Activated CD8-positive, alpha-beta memory T cell treated with anti-CD3 and anti-CD28 coated beads for 1 hour (primary cell): ENCODE results near the gene ANTXR1.

Source experiments
- DNase-seq, 2 donors: peaks; one replicate each; pipeline ENCODE4 v3.0.0-alpha.2; 2020; ENCODE audit warnings: low read depth in 1 of 2; ENCODE audit errors: extremely low read depth in 1 of 2

The ANTXR1 gene

DNA sequence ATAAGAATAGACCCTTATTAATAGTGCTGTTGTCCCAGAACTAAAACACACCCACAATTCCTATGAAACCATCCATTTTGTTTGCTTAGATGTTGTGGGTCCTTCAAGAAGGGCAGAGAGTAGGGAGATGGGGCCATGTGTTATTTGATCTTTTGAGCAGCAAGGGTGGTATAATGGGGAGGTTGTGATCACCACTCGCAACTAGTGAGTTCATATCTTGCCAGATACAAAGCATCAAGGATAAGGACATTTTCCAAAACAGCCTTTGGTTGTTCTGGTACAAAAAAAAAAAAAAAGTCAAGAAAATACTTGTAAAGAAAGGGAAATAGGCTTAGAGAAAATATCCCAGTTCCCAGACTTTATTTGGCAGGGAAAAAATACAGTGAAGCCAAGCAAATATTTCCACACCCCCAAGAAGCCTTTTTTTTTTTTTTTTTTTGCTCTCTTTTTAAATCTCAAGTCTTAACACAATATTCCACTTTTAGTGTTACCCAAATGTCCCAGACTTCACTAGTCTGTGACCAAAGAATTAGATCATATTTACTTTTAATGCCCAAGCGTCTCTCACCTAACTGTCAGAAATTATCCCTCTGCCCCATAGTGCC, 54.1 kb downstream of the ANTXR1 start:
- no peak for DNase-seq

DNA sequence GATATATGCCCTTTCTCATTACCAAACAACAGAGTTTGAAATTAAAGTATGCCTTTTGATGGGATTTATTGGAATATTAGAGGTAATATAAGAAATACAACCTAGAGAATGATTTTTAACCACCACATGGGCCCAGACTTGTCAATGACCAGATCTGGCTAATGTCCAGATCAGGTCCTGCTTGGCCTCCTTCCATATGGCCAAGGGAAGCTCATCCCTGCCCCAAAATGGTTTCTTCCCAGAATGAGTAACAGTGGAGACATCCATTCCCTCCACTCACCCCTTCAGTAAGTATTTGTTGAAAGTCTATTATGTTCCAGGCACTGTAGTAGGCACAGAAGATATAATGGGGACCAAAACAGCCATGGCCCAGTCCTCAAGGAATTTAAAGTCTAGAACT, 54.9 kb downstream of the ANTXR1 start:
- no peak for DNase-seq

DNA sequence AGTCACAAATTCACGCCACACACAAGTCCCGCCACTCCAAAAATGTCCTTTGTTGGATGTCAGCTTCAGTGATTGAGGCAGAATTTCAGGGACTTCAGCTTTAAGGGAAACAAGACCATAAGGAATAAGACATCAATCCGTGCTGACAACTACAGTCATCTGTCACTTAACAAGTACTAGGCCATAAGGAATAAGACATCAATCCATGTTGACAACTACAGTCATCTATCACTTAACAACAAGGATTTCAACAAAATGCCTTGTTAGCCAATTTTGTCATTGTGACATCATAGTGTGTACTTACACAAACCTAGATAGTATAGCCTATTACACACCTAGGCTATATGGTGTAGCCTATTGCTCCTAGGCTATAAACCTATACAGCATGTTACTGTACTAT, 58.0 kb downstream of the ANTXR1 start:
- no peak for DNase-seq

DNA sequence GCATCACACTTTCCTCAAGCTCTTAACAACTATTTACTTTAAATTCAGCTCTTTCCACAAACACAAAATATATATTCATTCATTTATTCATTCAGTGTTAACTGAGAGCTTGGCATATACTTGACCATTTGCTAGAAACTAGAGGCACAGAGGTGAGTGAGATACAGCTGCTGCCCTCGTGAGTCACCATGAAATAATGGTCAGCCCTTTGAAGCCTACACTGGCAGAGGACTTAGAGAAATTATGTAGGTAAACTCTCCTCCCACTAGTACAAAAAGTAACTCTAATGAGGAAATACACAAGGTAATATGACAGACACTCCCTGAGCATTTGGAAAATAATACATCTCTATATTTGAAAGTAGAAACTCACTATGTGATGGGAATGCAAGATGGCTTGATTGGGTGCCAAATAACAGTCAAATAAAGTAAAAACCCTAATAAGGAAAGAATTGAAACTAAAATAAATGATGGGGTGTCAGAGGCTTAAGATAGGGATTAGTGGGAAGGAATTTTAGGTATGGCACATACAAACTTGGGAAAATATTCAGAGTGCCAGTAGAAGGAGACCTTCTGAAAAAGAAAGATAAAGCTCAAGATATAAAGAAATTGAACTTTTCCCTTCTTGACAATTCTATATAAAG, 61.1 kb downstream of the ANTXR1 start:
- DNase-seq, result no peak

DNA sequence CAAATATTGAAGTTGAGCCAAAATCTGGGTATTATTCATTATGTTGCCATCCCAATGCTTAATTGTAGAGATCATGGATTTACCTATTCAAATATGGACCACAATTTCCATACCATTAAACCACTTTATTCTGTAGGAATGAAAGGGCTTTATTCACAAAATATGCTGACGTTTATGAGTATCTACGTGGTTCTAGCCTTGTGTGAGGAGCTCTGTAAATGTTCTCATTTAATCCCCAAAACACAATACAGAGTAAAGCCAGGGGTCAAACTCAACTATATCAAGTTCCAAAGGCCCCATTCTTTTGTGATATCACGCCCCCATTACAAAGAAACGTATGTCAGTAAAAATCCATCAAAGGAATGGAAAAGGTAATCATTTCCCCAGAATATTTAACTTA, 61.9 kb downstream of the ANTXR1 start:
- DNase-seq, result no peak

DNA sequence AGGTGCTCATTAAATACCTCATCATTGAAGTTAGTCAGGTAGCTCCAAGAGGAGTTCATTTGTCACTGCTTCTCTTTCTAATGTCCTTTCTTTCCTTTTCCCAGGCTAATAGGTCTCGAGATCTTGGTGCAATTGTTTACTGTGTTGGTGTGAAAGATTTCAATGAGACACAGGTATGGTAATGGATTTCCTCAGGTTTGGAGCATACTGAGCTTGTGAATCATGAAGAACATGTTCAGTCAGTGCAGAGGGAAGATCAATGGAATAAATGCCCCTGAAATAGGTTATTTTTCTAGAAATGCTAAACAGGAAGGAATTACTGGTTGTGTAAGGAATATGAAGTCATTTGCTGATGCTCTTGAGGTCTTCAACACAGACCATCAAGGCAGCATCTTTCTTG, 62.5 kb downstream of the ANTXR1 start:
- DNase-seq, result no peak

DNA sequence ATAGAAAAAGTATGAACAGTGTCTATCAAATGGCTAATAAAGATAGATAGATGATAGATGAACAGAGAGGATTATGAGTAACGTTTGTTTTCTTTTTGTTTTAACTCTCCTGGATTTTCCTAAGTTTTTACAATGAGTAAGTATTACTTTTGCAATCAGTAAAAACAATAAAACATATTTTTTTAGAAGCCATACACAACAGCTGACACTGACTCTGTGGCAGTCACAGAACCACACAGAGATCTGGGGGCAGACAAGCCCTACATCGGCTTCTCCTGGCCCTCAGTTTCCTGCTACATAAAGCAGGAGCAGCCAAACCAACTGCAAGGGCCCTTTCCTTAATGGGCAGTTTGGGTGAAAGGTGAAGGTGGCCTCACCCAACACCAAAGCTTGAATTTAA, 63.6 kb downstream of the ANTXR1 start:
- DNase-seq, result no peak

DNA sequence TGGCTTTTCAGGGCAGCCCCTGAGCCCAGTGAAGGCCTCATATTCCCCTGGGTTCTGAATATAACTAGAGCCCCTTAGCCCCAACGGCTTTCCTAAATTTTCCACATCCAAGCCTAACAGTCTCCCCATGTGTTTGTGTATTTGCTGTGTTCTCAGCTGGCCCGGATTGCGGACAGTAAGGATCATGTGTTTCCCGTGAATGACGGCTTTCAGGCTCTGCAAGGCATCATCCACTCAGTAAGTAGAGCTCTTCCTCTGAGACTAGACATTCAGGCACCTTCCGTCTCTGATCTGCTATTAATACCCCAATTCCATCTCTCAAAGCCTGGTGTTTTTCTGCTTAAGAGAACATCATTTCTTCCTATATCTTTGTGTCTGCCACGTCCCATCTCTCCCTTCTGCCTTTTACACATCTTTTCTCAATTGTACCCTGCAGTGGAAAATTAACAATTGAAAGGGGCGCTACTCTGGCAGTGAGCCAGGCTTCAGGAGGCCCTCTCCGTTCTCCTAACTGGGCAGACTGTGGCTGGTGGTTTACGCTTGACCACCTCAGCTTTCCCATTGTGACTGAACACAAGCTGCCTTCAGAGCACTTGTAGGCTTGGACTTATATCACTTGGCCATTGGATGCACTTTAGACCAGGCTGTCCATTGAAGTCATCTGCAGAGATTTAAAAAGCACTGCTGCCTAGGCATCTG, 64.4 kb downstream of the ANTXR1 start:
- no peak for DNase-seq

DNA sequence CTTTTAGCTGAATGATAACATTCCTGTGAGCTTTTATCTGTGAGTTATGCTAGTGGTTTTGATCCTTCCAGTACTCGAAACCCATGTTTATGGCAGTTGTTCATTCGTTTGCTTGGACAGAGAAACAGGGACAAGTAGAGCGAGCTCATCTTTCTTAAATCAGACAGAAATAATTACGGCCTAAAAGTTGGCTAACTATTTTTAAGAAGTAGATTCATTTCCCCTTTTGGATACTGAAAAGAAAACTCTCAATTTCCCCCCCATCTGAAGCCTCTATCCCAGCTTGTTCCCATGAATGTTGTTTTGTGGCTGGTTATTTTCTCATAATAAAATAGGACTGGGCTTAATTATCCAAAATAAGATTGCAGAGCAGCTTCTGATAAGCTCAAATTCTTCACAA, 67.1 kb downstream of the ANTXR1 start:
- DNase-seq, result no peak

DNA sequence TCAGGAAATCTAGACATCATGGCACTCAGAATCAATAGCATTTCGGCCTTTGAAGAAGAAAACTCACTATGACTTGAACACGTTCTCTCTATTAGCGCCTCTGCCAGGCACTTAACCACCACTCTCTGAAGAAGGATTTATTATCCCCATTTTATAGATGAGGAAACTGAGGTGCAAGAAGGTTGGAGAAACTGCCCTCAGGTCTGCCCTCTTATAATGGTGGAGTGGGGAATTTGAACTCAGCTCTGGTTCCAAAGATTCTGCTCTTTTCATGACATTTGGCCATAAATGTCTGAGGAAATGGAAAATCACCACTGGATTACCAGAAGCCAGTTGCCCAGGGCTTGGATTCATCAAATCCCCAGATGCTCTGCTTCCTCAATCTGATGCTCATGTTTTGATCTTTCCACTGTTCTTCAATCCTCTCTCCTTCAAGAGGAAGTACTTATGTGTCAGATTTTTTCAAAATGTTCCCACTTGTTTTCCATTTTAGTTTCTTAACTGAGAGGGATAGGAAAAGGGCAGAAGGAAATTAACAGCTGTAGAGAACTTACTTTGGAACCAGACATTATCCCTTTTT, 68.1 kb downstream of the ANTXR1 start:
- DNase-seq, result no peak

DNA sequence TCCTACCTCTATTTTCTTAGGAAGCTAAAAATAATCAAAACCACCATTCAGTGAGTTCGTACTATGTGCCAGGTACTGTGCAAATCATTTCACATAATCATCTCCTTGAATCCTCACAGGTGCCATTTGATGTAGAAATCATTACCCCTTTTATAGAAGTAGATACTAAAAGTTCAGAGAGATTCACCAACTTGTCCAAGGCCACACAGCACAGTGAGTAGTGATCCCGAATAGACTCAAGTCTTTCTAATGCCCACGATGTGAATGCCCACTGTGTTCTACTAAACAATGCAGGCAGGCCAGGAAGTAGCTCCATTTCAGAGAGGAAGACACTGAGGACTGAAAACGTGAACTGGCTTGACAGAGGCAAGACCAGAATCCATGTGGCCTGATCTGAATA, 68.8 kb downstream of the ANTXR1 start:
- DNase-seq, result no peak

DNA sequence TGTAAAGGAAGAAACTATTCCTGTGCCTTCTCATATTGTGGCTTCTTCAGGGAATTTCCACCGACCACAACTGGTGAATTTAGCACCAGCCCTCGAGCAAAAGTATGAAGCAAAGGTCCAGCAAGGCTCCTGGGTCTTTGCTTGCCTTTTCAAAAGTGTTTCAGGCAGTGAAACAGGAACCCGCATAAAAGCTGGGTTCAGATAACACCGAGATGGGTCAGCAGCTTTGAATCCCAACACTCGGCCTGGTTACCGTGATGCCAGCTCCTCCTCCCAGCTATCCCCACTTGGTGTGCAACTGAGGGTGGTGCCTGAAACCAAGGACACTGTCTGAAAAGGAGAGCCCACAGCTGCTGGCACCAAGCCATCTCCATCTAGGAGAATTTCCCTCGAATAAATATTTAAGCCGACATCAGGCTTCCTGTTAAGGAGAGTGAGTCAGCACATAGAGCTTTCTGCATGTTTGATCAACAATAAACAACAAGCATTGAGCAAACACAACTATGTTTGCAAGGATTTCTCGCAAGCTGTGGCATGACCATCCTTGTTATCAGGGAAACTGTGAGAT, 69.5 kb downstream of the ANTXR1 start:
- no peak for DNase-seq

DNA sequence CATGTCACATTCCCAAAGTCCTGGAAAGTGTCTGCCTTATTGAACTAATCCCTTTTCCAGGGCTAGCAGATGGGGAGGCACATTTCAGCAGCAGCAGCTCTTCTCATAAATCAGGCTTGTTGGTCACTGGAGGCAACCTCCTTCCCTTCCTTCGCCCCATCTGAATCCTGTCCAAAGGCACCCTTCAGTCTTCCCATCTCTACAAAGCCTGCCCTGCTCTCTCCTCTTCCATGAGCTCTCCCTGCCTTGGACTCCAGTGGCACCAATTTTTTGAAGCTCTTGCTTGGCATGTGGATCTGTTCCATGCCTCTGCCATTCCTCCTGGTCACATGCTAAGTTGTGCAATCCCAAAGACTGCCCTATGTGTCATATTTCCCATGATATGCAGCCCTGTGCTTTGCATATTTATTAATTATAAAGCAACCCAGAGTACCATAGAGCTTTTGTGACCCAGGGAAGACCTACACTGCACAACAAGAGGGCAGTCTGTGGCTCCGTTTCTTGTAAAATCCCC, 70.3 kb downstream of the ANTXR1 start:
- no peak for DNase-seq

DNA sequence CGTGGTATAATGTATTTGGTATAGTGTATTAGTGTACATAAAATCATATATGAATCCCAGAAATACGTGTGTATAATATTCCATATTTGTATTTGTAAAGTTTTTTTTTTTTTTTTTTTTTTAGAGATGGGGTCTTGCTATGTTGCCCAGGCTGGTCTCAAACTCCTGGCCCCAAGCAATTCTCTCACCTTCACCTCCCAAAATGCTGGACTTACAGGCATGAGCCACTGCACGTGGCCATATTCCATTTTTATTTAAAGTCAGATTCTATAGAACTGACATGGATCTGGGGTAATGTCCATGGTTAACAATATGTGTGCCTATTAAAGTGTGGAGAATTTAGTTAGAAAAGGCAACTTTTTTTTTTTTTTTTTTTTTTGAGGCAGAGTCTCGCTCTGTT, 71.5 kb downstream of the ANTXR1 start:
- DNase-seq, result no peak

DNA sequence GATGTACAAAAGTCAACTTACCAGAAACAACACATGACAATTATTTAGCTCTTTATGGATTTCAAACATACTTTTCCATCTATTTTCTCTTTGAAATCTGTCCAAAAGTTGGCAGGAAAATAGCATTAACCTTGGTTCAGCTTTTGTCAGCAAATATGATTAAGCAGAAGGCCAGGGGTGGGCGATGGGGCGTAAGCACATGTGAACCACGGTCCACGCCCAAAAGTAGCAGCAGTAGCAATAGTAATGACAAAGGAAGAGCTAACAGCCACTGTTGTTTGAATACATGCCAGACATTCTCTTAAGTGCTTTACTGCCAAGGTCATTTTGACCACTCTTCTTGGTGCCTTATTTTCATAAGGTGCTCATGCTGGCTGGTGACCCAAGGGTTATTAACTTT, 73.5 kb downstream of the ANTXR1 start:
- DNase-seq, result no peak

DNA sequence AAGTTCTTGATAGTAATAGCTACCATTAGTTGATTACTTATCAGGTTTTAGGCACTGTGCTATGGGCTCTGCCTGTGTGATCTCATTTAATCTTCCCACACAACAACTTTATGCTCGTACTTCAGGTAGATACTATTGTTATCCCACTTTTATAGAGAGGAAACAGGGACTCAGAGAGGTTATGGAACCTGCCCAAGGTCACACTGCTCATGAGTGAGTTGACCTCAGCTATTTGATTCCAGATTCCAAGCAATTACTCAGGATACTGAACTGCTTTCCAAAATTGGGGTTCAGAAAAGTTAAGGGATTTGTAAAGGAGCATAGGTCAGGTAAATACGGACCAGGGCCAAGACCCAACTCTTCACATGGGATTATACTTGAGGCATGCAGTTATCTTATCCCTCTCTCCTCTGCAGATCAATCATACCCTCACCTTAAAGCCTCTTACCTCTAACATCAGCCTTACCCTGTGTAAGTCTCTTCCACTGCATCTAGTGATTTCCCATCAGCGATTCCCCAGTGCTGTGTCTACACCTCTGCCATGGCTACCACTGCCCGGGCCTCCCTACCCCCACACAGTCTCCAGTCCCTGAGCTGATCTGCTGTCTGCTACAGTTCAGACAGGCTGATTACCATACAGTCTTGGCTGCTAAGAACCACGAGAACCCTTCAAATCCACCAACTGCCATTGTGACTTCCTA, 74.4 kb downstream of the ANTXR1 start:
- DNase-seq, result no peak

DNA sequence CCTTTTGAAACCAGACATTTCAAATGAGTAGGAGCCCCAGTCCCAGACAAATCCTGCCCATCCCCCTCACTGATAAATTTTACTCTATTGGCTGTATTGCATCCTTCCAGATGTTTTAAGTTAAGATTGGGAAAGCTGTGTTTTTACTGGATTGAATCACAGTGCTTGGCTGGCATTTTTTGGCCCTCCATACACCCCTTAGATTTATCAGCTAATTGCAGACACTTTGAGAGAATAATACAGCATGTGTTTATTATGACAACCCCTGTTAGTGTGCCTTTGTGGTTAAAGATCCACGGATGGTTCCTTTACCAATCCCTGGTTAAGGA, 74.9 kb downstream of the ANTXR1 start:
- DNase-seq, result no peak

DNA sequence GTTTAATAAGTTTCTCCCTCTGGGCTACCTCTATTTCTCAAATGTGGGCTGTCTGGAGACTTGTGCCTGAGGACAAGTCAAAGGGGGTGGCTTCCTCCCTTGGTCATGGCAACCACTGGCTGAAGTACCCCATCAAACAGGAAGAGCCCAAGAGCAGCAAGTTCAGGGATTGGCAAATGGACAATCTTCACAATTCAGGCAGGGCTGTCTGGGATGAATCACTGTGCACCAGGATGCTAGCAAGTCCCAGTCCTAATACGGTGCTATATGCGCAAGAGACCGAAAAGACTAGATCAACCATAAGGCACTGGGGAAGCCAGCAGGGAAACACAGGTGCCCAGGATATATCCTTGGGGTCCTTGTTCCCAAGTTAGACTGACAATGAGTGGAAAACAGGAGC, 75.5 kb downstream of the ANTXR1 start:
- DNase-seq, result no peak

DNA sequence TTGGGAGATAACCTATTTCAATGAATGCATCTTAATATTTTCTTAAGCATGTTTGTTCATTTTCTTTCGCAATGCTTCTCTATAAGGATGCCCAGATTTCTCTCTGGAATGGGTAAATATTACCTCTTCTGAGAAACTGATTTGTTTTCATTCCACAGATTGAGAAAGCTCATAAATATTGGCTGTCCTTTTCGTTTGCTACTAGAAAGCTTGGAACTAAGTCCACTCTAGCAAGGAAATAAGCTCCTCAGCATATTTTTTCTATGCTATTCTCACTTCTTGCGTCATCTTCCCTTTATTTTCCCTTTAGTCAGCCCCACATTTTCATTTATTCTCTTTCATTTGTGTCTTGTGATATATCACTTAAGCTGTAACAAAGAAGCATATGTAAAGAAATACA, 76.3 kb downstream of the ANTXR1 start:
- no peak for DNase-seq

DNA sequence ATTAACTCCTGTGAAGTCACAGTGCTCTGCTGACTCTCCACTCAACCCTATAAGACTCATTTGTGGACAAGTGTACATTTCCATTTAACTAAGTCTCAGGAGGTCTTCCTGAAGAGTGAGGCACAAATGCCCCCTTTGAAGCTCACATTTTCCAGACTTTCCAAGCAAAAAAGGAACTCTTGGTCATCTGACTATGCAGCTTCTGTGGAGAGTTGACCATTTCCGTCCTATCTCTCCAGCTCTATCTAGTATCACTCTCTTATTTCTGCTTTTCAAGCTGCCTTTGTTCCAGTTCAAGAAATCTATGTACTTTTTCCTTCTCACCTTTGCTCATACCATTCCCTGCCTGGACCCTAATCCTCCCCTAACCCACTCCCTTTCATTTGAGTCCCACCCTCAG, 77.0 kb downstream of the ANTXR1 start:
- DNase-seq, result no peak

DNA sequence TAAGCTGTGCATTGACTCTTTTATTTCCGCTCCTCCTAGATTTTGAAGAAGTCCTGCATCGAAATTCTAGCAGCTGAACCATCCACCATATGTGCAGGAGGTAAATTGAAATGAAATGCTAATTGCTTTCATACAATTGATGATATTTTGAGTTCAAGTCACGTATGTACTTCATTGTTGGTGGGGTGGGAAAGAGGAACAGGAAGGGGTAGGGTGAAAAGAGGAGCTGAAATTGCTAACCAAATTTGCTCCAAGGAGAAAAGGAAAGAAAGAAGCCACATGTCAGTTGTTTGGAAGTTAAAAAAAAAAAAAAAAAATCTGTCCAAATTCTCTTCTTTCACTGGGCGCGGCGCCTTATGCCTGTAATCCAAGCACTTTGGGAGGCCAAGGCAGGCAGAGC, 77.8 kb downstream of the ANTXR1 start:
- no peak for DNase-seq
